SK-N-MC (cell line): ENCODE data around the gene SERHL2.
"Not testable (repeated sequence)": the region's sequence is repeated elsewhere in the genome, so short reads cannot be mapped to it uniquely, and the experiment has no call there.

Experiments used
- EZH2 ChIP-seq: fragments of 200-600 bp; sonication (generic); IDR thresholded peaks from one replicate; pipeline ENCODE4 v1.6.1; 2017; ENCODE audit warnings: antibody characterized with exemption
- POLR2AphosphoS5 ChIP-seq: IDR thresholded peaks from 2 replicates; pipeline ENCODE4 v1.6.1; 2012; ENCODE audit warnings: mild to moderate bottlenecking, low read depth, low read length, borderline replicate concordance

GRCh38 chr22:42574046-42574445, 20.3 kb downstream of the SERHL2 start:
- not testable (repeated sequence) for TF ChIP-seq POLR2AphosphoS5, EZH2
